ENCODE results near the gene TEX10.
"Not testable (repeated sequence)": the region's sequence is repeated elsewhere in the genome, so short reads cannot be mapped to it uniquely, and the experiment has no call there.

TEX10 gene

GRCh38 chr9:100352727-100353505 lies at the start of gene TEX10:
Gene TEX10, minus strand, starts transcription at chr9:100352942. Its CDS starts 3,579 bp downstream, at chr9:100349363.
- DNase-seq = peak; percentile 30 to 90 (median 79)

GRCh38 chr9:100401042-100401441 lies 48.3 kb upstream of the TEX10 start:
- no peak for DNase-seq

GRCh38 chr9:100397529-100398266 lies 45.0 kb upstream of the TEX10 start:
- no peak for DNase-seq

GRCh38 chr9:100396769-100397168 lies 44.0 kb upstream of the TEX10 start:
- DNase-seq = no peak

GRCh38 chr9:100394816-100395215 lies 42.1 kb upstream of the TEX10 start:
- DNase-seq = no peak

- DNase-seq = no peak
Measured at GRCh38 chr9:100394032-100394695, 41.4 kb upstream of the TEX10 start.

GRCh38 chr9:100392989-100393388 lies 40.2 kb upstream of the TEX10 start:
- DNase-seq = not testable (repeated sequence)

- DNase-seq = no peak
Measured at GRCh38 chr9:100379862-100380261, 27.1 kb upstream of the TEX10 start.

- peak in 2 of 51 donors; percentile 2 to 7 for DNase-seq
Measured at GRCh38 chr9:100377015-100377414, 24.3 kb upstream of the TEX10 start.

- DNase-seq = no peak
Measured at GRCh38 chr9:100375658-100376057, 22.9 kb upstream of the TEX10 start.

- DNase-seq = no peak
Measured at GRCh38 chr9:100372648-100373047, 19.9 kb upstream of the TEX10 start.

GRCh38 chr9:100370064-100370723 lies 17.5 kb upstream of the TEX10 start:
- DNase-seq = no peak

- DNase-seq = no peak
Measured at GRCh38 chr9:100368672-100369071, 15.9 kb upstream of the TEX10 start.

- DNase-seq = no peak
Measured at GRCh38 chr9:100366121-100366520, 13.4 kb upstream of the TEX10 start.

GRCh38 chr9:100364013-100364412 lies 11.3 kb upstream of the TEX10 start:
- no peak for DNase-seq

- DNase-seq = no peak
Measured at GRCh38 chr9:100359057-100359456, 6.3 kb upstream of the TEX10 start.

GRCh38 chr9:100357501-100357900 lies 4.8 kb upstream of the TEX10 start:
- DNase-seq = no peak

GRCh38 chr9:100355561-100355960 lies 2.8 kb upstream of the TEX10 start:
- no peak for DNase-seq

GRCh38 chr9:100354121-100354800 lies 1.5 kb upstream of the TEX10 start:
- DNase-seq = no peak

GRCh38 chr9:100352201-100352726 lies 478 bp downstream of the TEX10 start:
- peak in 38 of 51 donors; percentile 1 to 65 (median 34) for DNase-seq

GRCh38 chr9:100351508-100351907 lies 1.2 kb downstream of the TEX10 start:
- no peak for DNase-seq
